WERI-Rb-1 (cell line): ENCODE results near the gene OSM.
"Not testable (repeated sequence)": the region's sequence is repeated elsewhere in the genome, so short reads cannot be mapped to it uniquely, and the experiment has no call there.

Source experiments
- DNase-seq: peaks from one replicate; pipeline ENCODE4 v3.0.0-alpha.2; 2020
- H3K27ac ChIP-seq: fragments of 250-450 bp; sonication (Bioruptor Pico); 2 replicates; pipeline ENCODE4 v1.5.1; 2020; ENCODE audit warnings: mild to moderate bottlenecking, moderate library complexity
- H3K27me3 ChIP-seq: fragments of 250-450 bp; sonication (Bioruptor Pico); 2 replicates; pipeline ENCODE4 v1.5.1; 2021; ENCODE audit warnings: mild to moderate bottlenecking, low read depth, moderate library complexity; ENCODE audit not compliant: insufficient read depth, severe bottlenecking
- H3K36me3 ChIP-seq: fragments of 250-450 bp; sonication (Bioruptor Pico); 2 replicates; pipeline ENCODE4 v1.5.1; 2020; ENCODE audit warnings: mild to moderate bottlenecking, moderate library complexity
- H3K4me3 ChIP-seq: 2 replicates; pipeline ENCODE4 v1.5.1; 2011; ENCODE audit warnings: low read depth, mild to moderate bottlenecking, control low read depth, low read length
- H3K9me3 ChIP-seq: fragments of 250-450 bp; sonication (Bioruptor Pico); 2 replicates; pipeline ENCODE4 v1.5.1; 2021; ENCODE audit warnings: mild to moderate bottlenecking, moderate library complexity; ENCODE audit not compliant: severe bottlenecking
- TF ChIP-seq, protein P1 (sequence below): IDR thresholded peaks from 2 replicates; pipeline ENCODE4 v1.5.1; 2011; ENCODE audit warnings: low read depth, mild to moderate bottlenecking, control low read depth, inconsistent platforms, low read length

The OSM gene

DNA sequence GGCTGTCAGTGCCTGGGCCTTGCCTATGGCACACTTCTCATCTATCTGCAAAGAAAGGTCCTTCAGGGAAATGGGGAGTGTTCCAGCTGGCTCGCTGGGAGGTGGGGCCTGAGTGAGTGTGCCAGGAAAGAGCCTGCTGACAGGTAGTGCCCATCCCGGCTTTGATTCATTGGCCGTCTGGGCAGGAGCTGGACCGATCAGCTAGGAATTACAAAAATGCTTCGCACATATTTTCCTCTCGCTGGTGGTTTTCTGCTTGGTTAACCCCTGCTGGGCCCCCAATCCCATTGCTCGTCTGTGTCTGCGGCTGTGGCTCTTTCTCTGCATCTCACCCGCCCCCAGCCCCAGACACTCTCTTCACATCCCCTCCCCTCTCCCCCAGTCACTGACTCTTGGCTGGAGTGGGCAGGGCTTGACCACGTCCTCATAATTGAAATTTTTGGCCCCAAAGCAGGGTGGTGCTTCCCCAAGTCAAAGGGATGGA lies 30.9 kb downstream of the OSM start:
- peak overlapping the region; percentile 97 for H3K27ac ChIP-seq
- no peaks in the 10 kb centered on the region for H3K36me3 ChIP-seq
- H3K27me3 ChIP-seq, result no peaks in the 10 kb centered on the region
- H3K9me3 ChIP-seq, result no peaks in the 10 kb centered on the region
- TF ChIP-seq, protein P1, sequence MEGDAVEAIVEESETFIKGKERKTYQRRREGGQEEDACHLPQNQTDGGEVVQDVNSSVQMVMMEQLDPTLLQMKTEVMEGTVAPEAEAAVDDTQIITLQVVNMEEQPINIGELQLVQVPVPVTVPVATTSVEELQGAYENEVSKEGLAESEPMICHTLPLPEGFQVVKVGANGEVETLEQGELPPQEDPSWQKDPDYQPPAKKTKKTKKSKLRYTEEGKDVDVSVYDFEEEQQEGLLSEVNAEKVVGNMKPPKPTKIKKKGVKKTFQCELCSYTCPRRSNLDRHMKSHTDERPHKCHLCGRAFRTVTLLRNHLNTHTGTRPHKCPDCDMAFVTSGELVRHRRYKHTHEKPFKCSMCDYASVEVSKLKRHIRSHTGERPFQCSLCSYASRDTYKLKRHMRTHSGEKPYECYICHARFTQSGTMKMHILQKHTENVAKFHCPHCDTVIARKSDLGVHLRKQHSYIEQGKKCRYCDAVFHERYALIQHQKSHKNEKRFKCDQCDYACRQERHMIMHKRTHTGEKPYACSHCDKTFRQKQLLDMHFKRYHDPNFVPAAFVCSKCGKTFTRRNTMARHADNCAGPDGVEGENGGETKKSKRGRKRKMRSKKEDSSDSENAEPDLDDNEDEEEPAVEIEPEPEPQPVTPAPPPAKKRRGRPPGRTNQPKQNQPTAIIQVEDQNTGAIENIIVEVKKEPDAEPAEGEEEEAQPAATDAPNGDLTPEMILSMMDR, result no peak
- DNase-seq, result peak; percentile 42
- peak overlapping the region; percentile 25 for H3K4me3 ChIP-seq

DNA sequence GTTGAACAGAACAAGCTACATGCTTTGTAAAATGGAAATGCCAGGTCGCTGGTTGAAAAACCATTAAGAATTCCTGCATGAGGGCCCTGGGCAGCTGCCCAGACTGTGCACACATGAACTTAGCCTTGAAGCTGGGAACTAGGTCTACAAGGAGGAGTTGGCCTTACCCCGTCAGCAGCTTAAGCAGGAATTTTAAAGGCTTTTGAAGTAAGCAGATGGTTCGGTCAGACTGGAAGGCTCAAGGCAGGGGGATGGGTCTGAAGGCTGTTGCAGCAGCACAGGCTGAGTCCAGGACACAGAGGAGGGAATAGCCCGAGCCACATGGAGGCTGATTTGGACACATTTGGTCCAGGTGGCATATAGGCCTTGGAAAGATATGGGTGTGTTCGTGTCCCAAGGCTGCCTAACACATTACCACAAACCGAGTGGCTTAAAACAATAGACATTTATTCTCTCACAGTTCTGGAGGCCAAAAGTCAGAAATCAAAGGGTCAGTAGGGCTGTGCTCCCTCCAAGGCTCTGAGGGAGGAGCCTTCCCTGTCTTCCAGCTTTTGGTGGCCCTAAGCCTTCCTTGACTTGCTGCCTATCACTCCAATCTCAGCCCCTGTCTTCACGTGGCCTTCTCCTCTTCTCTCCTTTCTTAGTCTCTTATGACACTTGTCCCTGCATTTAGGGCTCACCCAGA lies 31.7 kb downstream of the OSM start:
- H3K36me3 ChIP-seq, result no peaks in the 10 kb centered on the region
- no peaks in the 10 kb centered on the region for H3K27me3 ChIP-seq
- peak overlapping the region; percentile 25 for H3K4me3 ChIP-seq
- peak; percentile 94 for DNase-seq
- no peaks in the 10 kb centered on the region for H3K9me3 ChIP-seq
- H3K27ac ChIP-seq, result peak overlapping the region; percentile 97
- TF ChIP-seq, protein P1, result no peak

DNA sequence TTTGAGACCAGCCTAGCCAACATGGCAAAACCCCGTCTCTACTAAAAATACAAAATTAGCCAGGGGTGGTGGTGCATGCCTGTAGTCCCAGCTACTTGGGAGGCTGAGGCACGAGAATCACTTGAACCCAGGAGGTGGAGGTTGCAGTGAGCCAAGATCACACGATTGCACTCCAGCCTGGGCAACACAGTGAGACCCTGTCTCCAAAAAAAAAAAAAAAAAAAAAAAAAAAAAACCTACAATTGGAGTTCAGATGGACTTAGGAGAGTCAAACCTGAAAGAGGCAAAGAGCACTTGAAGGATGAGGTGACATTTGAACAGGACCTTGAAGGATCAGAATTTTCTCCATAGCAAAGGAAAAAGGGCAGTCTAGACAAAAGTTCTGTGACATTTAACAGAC lies 32.3 kb downstream of the OSM start:
- not testable (repeated sequence) for H3K36me3 ChIP-seq, H3K4me3 ChIP-seq, H3K27me3 ChIP-seq, DNase-seq, H3K9me3 ChIP-seq
- H3K27ac ChIP-seq, result peak overlapping the region; percentile 97

DNA sequence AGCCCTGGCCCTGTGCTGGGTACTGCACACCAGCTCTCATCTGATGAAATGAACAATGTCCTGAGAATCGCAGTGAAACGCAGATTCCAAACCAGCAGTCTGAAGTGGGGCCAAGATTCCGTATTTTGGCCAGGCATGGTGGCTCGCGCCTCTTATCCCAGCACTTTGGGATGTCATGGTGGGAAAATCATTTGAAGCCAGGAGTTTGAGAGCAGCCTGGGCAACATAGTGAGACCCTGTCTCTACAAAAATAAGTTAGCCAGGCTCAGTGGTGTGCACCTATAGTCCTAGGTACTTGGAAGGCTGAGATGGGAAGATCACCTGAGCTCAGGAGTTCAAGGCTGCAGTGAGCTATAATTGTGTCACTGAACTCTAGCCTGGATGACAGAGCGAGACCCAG lies 33.1 kb downstream of the OSM start:
- no peak for DNase-seq

DNA sequence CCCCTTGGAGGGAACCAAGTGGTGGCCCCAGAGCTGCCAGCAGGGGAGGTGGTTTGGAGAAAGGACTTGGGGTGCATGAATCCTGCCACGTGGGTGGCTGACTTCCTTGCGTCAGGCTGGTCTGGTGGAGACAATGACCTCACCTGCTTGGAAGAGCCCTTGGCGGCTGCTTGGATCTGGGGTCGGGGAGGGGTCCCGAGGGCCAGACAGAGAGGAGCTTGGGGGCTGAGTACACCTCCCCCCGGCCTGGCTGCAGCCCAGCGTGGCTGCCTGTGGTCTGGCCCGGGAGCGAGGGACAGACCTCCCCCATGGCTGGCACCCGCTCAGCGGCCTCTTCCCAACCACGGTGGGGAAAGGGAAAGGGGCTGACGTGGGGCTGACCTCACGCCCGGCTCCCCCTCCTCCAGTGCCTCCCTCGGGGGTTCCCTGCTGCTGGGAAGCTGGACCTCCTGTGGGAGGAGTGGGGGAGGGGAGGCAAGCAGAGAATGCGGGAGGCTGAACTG lies 33.9 kb downstream of the OSM start:
- no peaks in the 10 kb centered on the region for H3K9me3 ChIP-seq
- no peaks in the 10 kb centered on the region for H3K27me3 ChIP-seq
- H3K4me3 ChIP-seq, result no peak overlapping the region
- TF ChIP-seq, protein P1, result no peak
- no peak overlapping the region for H3K27ac ChIP-seq
- no peak for DNase-seq
- no peaks in the 10 kb centered on the region for H3K36me3 ChIP-seq

More for the DNA sequence above, 33.1 kb downstream of the OSM start:
- TF ChIP-seq, protein P1, result no peak
- Histone ChIP-seq H3K27me3 (no peaks in the 10 kb centered on the region), H3K27ac (no peak overlapping the region; the same call in 1 of the 2 replicates), H3K36me3 (no peaks in the 10 kb centered on the region), H3K4me3 (no peak overlapping the region), H3K9me3 (no peaks in the 10 kb centered on the region)

DNA sequence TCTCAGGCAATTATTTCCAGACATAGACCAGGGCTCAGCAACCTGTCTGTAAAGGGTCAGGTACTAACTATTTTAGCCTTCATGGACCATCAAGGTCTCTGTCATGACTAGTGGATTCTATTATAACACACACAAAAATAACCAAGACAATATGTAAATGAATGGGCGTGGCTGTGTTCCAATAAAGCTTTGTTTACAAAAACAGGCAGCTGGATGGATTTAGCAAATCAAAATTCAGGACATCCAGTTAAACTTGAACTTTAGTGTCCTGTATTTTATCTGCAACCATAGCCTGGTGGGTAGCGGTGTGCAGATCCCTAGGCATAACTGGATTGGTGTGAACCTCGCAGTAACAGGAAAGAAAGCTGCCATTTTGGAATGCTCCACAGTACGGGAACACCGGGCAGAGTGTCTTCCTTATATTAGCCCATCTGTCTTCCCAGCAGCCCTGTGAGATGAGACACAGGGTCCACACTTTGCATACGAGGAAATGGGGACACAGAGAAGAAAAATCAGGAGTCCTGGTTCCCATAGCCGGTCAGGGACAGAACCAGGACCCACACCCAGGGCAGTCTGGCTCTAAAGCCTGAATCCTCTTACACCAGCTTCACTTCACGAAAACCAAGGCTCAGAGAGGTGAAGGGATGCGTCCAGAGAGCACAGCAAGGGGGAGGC lies 35.7 kb downstream of the OSM start:
- TF ChIP-seq, protein P1, result no peak
- Histone ChIP-seq H3K9me3 (no peaks in the 10 kb centered on the region), H3K27ac (no peak overlapping the region), H3K4me3 (no peak overlapping the region), H3K27me3 (no peaks in the 10 kb centered on the region), H3K36me3 (no peaks in the 10 kb centered on the region)
- DNase-seq, result no peak
